Parathyroid adenoma (tissue), 2 donors: ENCODE measurements around the gene NPAS2.

ENCODE experiments used
- H2AFZ ChIP-seq: fragments of 300-600 bp; sonication (generic); one replicate; pipeline ENCODE4 v1.7.0; 2017; ENCODE audit warnings: antibody characterized with exemption, mild to moderate bottlenecking
- H3K27ac ChIP-seq: fragments of 300-600 bp; sonication (generic); one replicate; pipeline ENCODE4 v1.7.0; 2017
- H3K27me3 ChIP-seq: fragments of 300-600 bp; sonication (generic); one replicate; pipeline ENCODE4 v1.7.0; 2017; ENCODE audit warnings: low read length; ENCODE audit not compliant: control insufficient read depth, insufficient read depth
- H3K36me3 ChIP-seq: fragments of 300-600 bp; sonication (generic); one replicate; pipeline ENCODE4 v1.7.0; 2017; ENCODE audit warnings: low read length; ENCODE audit not compliant: control insufficient read depth, insufficient read depth
- H3K4me1 ChIP-seq: fragments of 300-600 bp; sonication (generic); one replicate; pipeline ENCODE4 v1.7.0; 2017; ENCODE audit warnings: control low read depth
- H3K4me2 ChIP-seq: fragments of 300-600 bp; sonication (generic); one replicate; pipeline ENCODE4 v1.7.0; 2017; ENCODE audit warnings: low read length
- H3K4me3 ChIP-seq: fragments of 300-600 bp; sonication (generic); one replicate; pipeline ENCODE4 v1.7.0; 2017; ENCODE audit warnings: low read depth, low read length
- H3K79me2 ChIP-seq: fragments of 300-600 bp; sonication (generic); one replicate; pipeline ENCODE4 v1.7.0; 2017; ENCODE audit warnings: control low read depth
- H3K9ac ChIP-seq: fragments of 300-600 bp; sonication (generic); one replicate; pipeline ENCODE4 v1.7.0; 2017; ENCODE audit warnings: mild to moderate bottlenecking
- H3K9me3 ChIP-seq: fragments of 300-600 bp; sonication (generic); one replicate; pipeline ENCODE4 v1.7.0; 2017; ENCODE audit warnings: low read length; ENCODE audit not compliant: control insufficient read depth
- TF ChIP-seq, protein P1 (sequence below): fragments of 300-600 bp; sonication (generic); IDR thresholded peaks from one replicate; pipeline ENCODE4 v1.7.0; 2017; ENCODE audit warnings: antibody characterized with exemption, mild to moderate bottlenecking
- donor health status: primary hyperparathyroidism.

NPAS2 gene

GRCh38 chr2:100909534-100910081, 89.7 kb downstream of the NPAS2 start:
- H3K9ac ChIP-seq, result no peak overlapping the region
- H3K9me3 ChIP-seq, result no peaks in the 10 kb centered on the region
- H3K4me1 ChIP-seq, result no peaks in the 10 kb centered on the region
- no peak overlapping the region for H3K27ac ChIP-seq
- H3K79me2 ChIP-seq, result no peaks in the 10 kb centered on the region
- TF ChIP-seq, protein P1, sequence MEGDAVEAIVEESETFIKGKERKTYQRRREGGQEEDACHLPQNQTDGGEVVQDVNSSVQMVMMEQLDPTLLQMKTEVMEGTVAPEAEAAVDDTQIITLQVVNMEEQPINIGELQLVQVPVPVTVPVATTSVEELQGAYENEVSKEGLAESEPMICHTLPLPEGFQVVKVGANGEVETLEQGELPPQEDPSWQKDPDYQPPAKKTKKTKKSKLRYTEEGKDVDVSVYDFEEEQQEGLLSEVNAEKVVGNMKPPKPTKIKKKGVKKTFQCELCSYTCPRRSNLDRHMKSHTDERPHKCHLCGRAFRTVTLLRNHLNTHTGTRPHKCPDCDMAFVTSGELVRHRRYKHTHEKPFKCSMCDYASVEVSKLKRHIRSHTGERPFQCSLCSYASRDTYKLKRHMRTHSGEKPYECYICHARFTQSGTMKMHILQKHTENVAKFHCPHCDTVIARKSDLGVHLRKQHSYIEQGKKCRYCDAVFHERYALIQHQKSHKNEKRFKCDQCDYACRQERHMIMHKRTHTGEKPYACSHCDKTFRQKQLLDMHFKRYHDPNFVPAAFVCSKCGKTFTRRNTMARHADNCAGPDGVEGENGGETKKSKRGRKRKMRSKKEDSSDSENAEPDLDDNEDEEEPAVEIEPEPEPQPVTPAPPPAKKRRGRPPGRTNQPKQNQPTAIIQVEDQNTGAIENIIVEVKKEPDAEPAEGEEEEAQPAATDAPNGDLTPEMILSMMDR, result no peak
- no peaks in the 10 kb centered on the region for H3K27me3 ChIP-seq
- H3K4me2 ChIP-seq, result no peak overlapping the region
- H3K4me3 ChIP-seq, result no peak overlapping the region
- no peaks in the 10 kb centered on the region for H3K36me3 ChIP-seq
- H2AFZ ChIP-seq, result no peak overlapping the region

DNA sequence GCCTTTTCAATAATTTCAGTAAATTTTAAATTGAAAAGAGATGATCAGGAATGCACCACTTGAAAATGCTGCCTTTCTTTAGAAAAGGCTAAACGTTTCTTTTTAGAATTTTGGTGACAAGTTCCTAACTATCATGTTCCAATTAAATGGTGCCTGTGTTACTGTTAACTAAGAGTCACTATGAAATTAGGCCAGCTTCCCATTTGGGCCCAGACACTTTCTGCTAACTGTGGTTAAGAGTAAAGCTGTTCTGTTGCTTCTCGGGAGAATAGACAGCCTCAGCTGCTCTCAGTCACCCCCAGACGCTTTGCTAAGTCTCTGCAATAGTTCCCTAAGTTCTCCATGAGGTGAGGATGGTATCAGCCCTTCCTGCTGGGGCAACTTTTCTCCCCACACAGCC, 90.2 kb downstream of the NPAS2 start:
- H3K4me1 ChIP-seq, result no peaks in the 10 kb centered on the region
- no peak overlapping the region for H3K27ac ChIP-seq
- no peak overlapping the region for H2AFZ ChIP-seq
- H3K4me2 ChIP-seq, result no peak overlapping the region
- no peaks in the 10 kb centered on the region for H3K27me3 ChIP-seq
- no peak overlapping the region for H3K4me3 ChIP-seq
- H3K79me2 ChIP-seq, result no peaks in the 10 kb centered on the region
- no peaks in the 10 kb centered on the region for H3K9me3 ChIP-seq
- TF ChIP-seq, protein P1, result no peak
- H3K36me3 ChIP-seq, result no peaks in the 10 kb centered on the region
- H3K9ac ChIP-seq, result no peak overlapping the region

GRCh38 chr2:100919316-100919715, 99.4 kb downstream of the NPAS2 start:
- H3K4me2 ChIP-seq, result no peak overlapping the region
- H2AFZ ChIP-seq, result no peak overlapping the region
- H3K79me2 ChIP-seq, result no peaks in the 10 kb centered on the region
- H3K4me1 ChIP-seq, result no peaks in the 10 kb centered on the region
- no peaks in the 10 kb centered on the region for H3K36me3 ChIP-seq
- H3K27ac ChIP-seq, result no peak overlapping the region
- no peak overlapping the region for H3K9ac ChIP-seq
- H3K4me3 ChIP-seq, result no peak overlapping the region
- no peaks in the 10 kb centered on the region for H3K27me3 ChIP-seq
- TF ChIP-seq, protein P1, result no peak
- H3K9me3 ChIP-seq, result no peaks in the 10 kb centered on the region

GRCh38 chr2:100921685-100922161, 101.8 kb downstream of the NPAS2 start:
- H3K4me1 ChIP-seq, result no peaks in the 10 kb centered on the region
- TF ChIP-seq, protein P1, result no peak

DNA sequence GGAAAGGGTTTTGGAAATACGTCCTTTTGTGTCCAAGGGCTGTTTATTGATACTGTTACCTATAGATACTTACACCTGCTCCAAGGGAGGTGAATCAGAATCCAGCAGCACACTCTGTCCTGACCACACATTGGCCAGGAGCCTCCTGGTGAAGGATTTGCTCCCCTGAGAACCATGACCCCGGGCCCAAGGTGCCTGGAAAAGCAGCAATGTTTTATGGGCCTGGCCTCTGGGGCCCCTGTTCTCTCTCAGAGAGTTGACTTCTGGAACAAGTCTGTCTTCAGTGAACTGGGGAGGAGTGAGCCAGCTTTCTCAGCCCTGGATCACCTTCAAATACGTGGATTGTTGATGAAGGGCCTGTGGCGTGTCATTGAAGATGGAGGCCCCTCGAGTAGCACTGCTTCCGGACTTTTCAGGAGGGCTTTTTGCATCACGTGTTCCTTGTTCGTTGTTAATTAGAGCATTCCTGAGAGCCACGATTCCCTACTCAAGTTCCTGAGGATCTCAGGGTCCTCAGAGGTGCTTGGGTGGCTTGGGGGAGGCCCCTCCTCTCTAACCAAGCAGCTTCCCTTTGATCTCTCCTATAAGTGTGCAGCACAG, 103.6 kb downstream of the NPAS2 start:
- H3K27me3 ChIP-seq, result no peaks in the 10 kb centered on the region
- H3K4me3 ChIP-seq, result no peak overlapping the region
- no peaks in the 10 kb centered on the region for H3K79me2 ChIP-seq
- TF ChIP-seq, protein P1, result no peak
- H3K27ac ChIP-seq, result no peak overlapping the region
- no peaks in the 10 kb centered on the region for H3K4me1 ChIP-seq
- H3K4me2 ChIP-seq, result no peak overlapping the region
- no peaks in the 10 kb centered on the region for H3K36me3 ChIP-seq
- H2AFZ ChIP-seq, result no peak overlapping the region
- no peak overlapping the region for H3K9ac ChIP-seq
- no peaks in the 10 kb centered on the region for H3K9me3 ChIP-seq

More at GRCh38 chr2:100921685-100922161, 101.8 kb downstream of the NPAS2 start:
- Histone ChIP-seq H3K4me2 (no peak overlapping the region), H2AFZ (no peak overlapping the region), H3K79me2 (no peaks in the 10 kb centered on the region), H3K4me3 (no peak overlapping the region), H3K9ac (no peak overlapping the region), H3K9me3 (no peaks in the 10 kb centered on the region), H3K36me3 (no peaks in the 10 kb centered on the region), H3K27me3 (no peaks in the 10 kb centered on the region), H3K27ac (no peak overlapping the region)
